AG04450 (cell line): Measurements from ENCODE around the gene CEP131. TPM values are rescaled to one million over a fixed set of nuclear protein-coding genes. Genes with fewer than 3 reads are reported as not detected.

ENCODE experiments used
- CTCF ChIA-PET: fragments of 300-600, 350-600 bp; formaldehyde crosslinking; extraction: SDS; loops from one replicate; lab custom pipeline; 2022; ENCODE audit warnings: antibody characterized with exemption, inconsistent platforms; lab: Charles Lee
- POLR2A ChIA-PET: fragments of 350-600 bp; formaldehyde crosslinking; extraction: SDS; loops from one replicate; lab custom pipeline; 2021; ENCODE audit warnings: antibody characterized with exemption, inconsistent platforms; lab: Yijun Ruan, JAX
- DNase-seq: peaks from one replicate; pipeline ENCODE4 v3.0.0-alpha.2; 2011; ENCODE audit warnings: low read depth, low spot score
- H3K27ac ChIP-seq: one replicate; pipeline ENCODE4 v1.5.1; 2012; ENCODE audit warnings: low read depth, low read length, control low read depth
- H3K27me3 ChIP-seq: one replicate; pipeline ENCODE4 v1.6.0; 2012; ENCODE audit warnings: low read length; ENCODE audit not compliant: control insufficient read depth, insufficient read depth
- H3K4me3 ChIP-seq: 2 replicates; pipeline ENCODE4 v1.5.1; 2011; ENCODE audit warnings: mild to moderate bottlenecking, low read depth, low read length, control low read depth
- H3K9me3 ChIP-seq: 2 replicates; pipeline ENCODE4 v1.5.1; 2012; ENCODE audit warnings: low read length; ENCODE audit not compliant: control insufficient read depth, insufficient read depth
- CTCF ChIP-seq: IDR thresholded peaks from 2 replicates; pipeline ENCODE4 v1.5.1; 2011; ENCODE audit warnings: low read depth, low read length, control low read depth, inconsistent platforms
- polyA plus RNA-seq: library from polyadenylated mRNA; depleted of rRNA; stranded (reverse); fragments of >200 nt; gene quantifications from 2 replicates; pipeline ENCODE4 v1.2.3, GENCODE V29; 2011

CEP131 gene
- polyA plus RNA-seq, 1 experiment, result 2.2 TPM

- no peaks in the 10 kb centered on the region for H3K27me3 ChIP-seq
- no peak overlapping the region for H3K27ac ChIP-seq
- CTCF ChIA-PET, result no interaction called here
- no peak for DNase-seq
- H3K4me3 ChIP-seq, result no peak overlapping the region
- POLR2A ChIA-PET, result interaction anchor here (0.6 kb wide), 1 partner anchor 33 kb away, joined by 3 read pairs; the partner anchor contains the start of genes NDUFAF8 and TEPSIN
- no peaks in the 10 kb centered on the region; the same call in 1 of the 2 replicates for H3K9me3 ChIP-seq
- TF ChIP-seq CTCF, result no peak
Measured at GRCh38 chr17:81206166-81206565, 16.6 kb downstream of the CEP131 start.

DNA sequence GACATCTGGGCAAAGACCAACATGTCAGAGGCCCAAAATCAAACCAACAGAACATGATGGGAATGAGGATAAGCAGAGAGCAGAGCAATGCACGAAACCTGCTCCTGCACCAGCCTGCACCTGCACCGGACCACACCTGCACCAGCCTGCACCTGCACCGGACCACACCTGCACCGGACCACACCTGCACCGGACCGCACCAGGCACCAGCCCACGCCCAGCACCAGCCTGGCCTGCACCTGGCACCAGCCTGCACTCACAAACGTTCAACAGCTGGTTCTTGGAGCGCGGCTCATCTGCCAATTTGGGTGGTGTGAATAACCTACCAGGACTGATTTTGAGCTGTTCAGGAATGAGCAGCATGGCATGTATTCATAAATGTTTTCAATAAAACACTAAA lies 18.2 kb downstream of the CEP131 start:
- ChIA-PET POLR2A (no interaction called here), CTCF (no interaction called here)
- Histone ChIP-seq H3K27me3 (no peaks in the 10 kb centered on the region), H3K27ac (no peak overlapping the region), H3K4me3 (no peak overlapping the region), H3K9me3 (no peaks in the 10 kb centered on the region; the same call in 1 of the 2 replicates)
- DNase-seq, result no peak
- TF ChIP-seq CTCF, result no peak

DNA sequence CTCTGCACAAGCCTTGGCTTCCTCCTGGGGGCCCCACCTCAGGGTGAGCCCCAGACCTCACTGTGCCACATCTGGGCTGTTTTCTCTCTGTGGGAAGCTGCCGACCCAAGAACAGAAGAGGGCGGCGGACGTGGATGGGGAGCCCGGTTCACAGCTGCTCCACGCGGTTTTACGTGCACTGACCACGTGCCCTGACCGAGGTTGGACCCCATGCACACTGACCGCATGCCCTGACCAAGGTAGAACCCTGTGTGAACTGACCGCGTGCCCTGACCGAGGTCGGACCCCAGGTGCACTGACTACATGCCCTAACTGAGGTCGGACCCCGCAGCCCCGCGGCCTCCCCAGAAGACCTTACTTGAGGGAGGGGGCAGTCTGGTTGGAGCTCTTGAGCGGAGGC lies 19.6 kb downstream of the CEP131 start:
- Histone ChIP-seq H3K27ac (no peak overlapping the region), H3K27me3 (no peaks in the 10 kb centered on the region), H3K9me3 (no peaks in the 10 kb centered on the region; the same call in 1 of the 2 replicates), H3K4me3 (no peak overlapping the region)
- ChIA-PET POLR2A (no interaction called here), CTCF (no interaction called here)
- TF ChIP-seq CTCF, result no peak
- no peak for DNase-seq

GRCh38 chr17:81202318-81202717 lies 20.4 kb downstream of the CEP131 start:
- no peak for DNase-seq
- H3K27me3 ChIP-seq, result no peaks in the 10 kb centered on the region
- H3K9me3 ChIP-seq, result no peaks in the 10 kb centered on the region; the same call in 1 of the 2 replicates
- CTCF ChIA-PET, result interaction anchor here (1.9 kb wide), 1 partner anchor 59 kb away, joined by 6 read pairs; no protein-coding TSS in a partner anchor
- H3K27ac ChIP-seq, result no peak overlapping the region
- POLR2A ChIA-PET, result no interaction called here
- TF ChIP-seq CTCF, result no peak
- H3K4me3 ChIP-seq, result no peak overlapping the region

- ChIA-PET POLR2A (interaction anchor here (0.6 kb wide), 1 partner anchor 103 kb away, joined by 6 read pairs; no protein-coding TSS in a partner anchor), CTCF (interaction anchor here (0.6 to 1.9 kb wide), 10 partner anchors 10 to 527 kb away, joined by 3 to 6 read pairs (median 3); partner anchors contain the start of gene CEP131)
- Histone ChIP-seq H3K27ac (no peak overlapping the region), H3K9me3 (no peaks in the 10 kb centered on the region; the same call in 1 of the 2 replicates), H3K4me3 (no peak overlapping the region), H3K27me3 (no peaks in the 10 kb centered on the region)
- DNase-seq, result peak; percentile 42
- peak; percentile 64 for TF ChIP-seq CTCF
Measured at GRCh38 chr17:81200695-81201580, 21.8 kb downstream of the CEP131 start.
